NK-92 (cell line): Measurements from ENCODE around the gene PSMD12.
"Not testable (repeated sequence)": the region's sequence is repeated elsewhere in the genome, so short reads cannot be mapped to it uniquely, and the experiment has no call there.

Source experiments
- DNase-seq: peaks from one replicate; lab custom pipeline; 2025; ENCODE audit not compliant: unreplicated experiment; lab: John Stamatoyannopoulos, UW

PSMD12 gene

GRCh38 chr17:67359960-67360791 lies 6.2 kb downstream of the PSMD12 start:
- no peak for DNase-seq

- no peak for DNase-seq
These were observed 7.8 kb downstream of the PSMD12 start for GRCh38 chr17:67358612-67359011.

- DNase-seq = no peak
These were observed 12.3 kb downstream of the PSMD12 start for GRCh38 chr17:67353929-67354574.

DNA sequence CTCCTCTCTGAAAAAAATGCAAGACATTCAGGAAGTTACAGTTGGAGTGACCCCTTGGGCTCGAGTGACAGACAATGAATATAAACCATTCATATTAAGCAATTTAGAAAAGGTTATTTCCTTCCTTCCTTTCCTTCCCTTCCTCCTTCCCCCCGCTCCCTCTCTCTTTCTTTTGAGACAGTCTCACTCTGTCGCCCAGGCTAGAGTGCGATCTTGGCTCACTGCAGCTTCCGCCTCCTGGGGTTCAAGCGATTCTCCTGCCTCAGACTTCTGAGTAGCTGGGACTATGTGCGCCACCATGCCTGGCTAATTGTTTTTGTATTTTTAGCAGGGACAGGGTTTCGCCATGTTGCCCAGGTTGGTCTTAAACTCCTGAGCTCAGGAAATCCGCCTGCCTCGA lies 13.2 kb downstream of the PSMD12 start:
- DNase-seq = no peak

GRCh38 chr17:67349420-67349819 lies 17.0 kb downstream of the PSMD12 start:
- DNase-seq = no peak

- no peak for DNase-seq
These were observed 18.6 kb downstream of the PSMD12 start for GRCh38 chr17:67347826-67348225.

DNA sequence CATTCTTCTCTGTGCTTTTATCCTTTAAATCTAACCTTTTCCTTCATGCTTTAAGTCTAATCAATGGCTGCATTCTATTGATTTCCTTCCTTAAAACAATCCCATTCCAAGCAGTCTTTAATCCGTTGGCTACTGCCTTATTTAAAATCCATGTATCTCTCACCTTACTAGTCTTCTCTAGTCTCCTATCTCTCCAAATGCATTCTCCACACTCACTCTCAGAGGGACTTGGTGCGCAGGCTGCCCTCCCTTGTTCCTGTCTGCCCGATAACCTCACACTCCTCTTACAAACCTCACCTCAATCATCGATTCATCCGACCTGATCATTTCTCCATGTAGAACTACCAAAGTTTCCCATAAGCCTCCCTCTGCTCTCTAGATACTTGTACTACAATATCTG lies 23.1 kb downstream of the PSMD12 start:
- DNase-seq = no peak

- not testable (repeated sequence) for DNase-seq
These were observed 28.0 kb downstream of the PSMD12 start for GRCh38 chr17:67338353-67338752.

- no peak for DNase-seq
These were observed 29.5 kb downstream of the PSMD12 start for GRCh38 chr17:67336859-67337258.

DNA sequence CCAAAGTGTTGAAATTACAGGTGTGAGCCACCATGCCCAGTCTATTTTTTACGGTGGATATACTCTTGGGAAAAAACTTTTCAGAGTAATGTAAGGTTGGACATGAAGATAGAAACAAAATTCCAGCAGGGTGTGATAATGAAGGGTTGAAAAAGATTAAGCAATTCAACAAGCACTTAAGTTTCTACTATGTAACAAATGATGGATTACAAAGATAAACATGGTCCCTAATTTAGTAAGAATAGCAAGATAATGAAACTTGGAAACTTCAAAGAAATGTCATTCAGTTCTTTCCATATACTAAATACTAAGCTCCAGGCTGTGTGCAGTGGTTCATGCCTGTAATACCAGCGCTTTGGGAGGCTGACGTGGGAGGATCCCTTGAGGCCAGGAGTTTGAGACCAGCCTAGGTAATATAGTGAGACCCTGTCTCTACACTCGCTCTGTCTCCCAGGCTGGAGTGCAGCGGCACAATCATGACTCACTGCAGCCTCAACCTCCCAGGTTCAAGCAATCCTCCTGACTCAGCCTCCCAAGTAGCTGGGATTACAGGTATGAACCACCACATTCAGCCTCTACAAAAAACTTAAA lies 31.0 kb downstream of the PSMD12 start:
- DNase-seq = no peak

DNA sequence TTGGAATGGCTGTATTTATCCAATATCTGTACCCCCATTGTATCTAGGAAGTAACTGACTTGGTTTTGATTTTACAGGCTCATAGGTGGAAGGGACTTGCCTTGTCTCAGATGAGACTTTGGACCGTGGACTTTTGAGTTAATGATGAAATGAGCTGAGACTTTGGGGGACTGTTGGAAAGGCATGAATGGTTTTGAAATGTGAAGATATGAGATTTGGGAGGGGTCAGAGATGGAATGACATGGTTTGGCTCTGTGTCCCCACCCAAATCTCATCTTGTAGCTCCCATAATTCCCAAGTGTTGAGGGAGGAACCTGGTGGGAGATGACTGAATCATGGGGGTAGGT lies 34.2 kb downstream of the PSMD12 start:
- not testable (repeated sequence) for DNase-seq

- not testable (repeated sequence) for DNase-seq
These were observed 34.8 kb downstream of the PSMD12 start for GRCh38 chr17:67331381-67332161.

DNA sequence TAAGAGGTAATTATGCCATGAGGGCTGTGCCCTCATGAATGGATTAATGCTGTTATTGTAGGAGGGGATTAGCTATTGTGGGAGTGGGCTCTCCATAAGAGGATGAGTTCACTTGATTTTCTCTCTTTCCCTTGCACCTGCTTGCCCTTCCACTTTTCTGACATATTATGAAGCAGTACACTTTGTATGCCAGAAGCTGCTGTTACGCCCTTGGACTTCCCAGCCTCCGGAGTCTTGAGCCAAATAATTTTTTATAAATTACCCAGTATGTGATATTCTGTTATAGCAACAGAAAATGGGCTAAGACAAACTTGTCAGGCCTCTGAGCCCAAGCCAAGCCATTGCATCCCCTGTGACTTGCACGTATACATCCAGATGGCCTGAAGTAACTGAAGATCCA lies 38.4 kb downstream of the PSMD12 start:
- DNase-seq = no peak

- not testable (repeated sequence) for DNase-seq
These were observed 39.2 kb downstream of the PSMD12 start for GRCh38 chr17:67326959-67327745.

- no peak for DNase-seq
These were observed 39.9 kb downstream of the PSMD12 start for GRCh38 chr17:67326440-67326839.

GRCh38 chr17:67324330-67324729 lies 42.0 kb downstream of the PSMD12 start:
- no peak for DNase-seq

- no peak for DNase-seq
These were observed 42.9 kb downstream of the PSMD12 start for GRCh38 chr17:67323445-67323844.

DNA sequence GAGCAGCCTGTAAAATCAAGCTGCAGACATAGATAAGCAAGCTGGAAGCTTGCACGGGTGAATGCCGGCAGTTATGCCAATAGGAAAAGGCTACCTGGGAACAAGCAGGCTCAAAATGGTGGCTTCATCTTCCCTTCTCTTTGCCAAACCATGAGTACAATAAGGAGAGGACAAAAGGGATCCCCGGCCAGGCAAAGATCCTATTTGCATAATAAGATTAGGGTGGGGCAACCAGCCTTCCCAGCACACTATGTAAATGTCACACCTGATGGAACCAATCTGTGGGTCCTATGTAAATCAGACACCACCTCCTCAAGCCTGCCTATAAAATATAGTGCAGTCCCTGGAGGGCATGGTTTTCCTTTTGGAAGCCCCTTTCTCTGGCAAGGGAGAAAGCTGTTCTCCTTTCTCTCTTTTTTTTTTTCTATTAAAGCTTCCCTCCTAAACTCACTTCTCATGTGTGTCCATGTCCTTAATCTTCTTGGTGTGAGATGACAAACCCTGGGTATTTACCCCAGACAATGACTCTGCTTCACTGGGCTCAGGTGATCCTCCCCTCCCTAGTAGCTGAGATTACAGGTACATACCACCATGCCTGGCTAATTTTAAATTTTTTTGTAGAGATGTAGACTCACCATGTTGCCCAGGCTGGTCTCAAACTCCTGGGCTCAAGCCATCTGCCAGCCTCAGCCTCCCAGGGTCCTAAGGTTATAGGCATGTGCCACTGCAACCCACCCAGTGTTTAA lies 44.2 kb downstream of the PSMD12 start:
- no peak for DNase-seq

DNA sequence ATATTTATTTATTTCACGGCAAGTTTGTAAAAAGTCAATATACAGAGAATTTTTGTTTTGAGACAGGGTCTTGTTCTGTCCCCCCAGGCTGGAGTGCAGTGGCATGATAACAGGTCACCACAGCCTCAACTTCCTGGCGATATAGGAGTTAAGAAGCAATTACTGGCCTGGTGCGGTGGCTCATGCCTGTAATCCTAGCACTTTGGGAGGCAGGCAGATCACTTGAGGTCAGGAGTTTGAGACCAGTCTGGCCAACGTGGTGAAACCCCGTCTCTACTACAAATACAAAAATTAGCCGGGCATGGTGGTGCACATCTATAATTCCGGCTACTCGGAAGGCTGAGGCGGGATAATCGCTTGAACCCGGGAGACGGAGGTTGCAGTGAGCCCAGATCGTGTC lies 44.9 kb downstream of the PSMD12 start:
- DNase-seq = not testable (repeated sequence)

GRCh38 chr17:67316781-67317180 lies 49.6 kb downstream of the PSMD12 start:
- no peak for DNase-seq
